ENCODE results near the gene PAF1. TPM values are rescaled to one million over a fixed set of nuclear protein-coding genes. Genes with fewer than 3 reads are reported as not detected.

The PAF1 gene
- total RNA-seq, 1 experiment from 2014 or later = 901 TPM

GRCh38 chr19:39369200-39369599, 21.7 kb downstream of the PAF1 start:
- no peaks in the 10 kb centered on the region for H3K4me1 ChIP-seq (ENCODE audit: control insufficient read depth, insufficient read depth, low read length)
- H3K4me3 ChIP-seq (ENCODE audit: low read depth in 2 of 2, low read length in 2 of 2) = no peak overlapping the region
- POLR2A ChIA-PET = interaction anchor here (0.5 to 2.6 kb wide), 14 partner anchors 9 to 828 kb away, joined by 3 to 10 read pairs (median 6); partner anchors contain the start of genes MED29, PAF1, RPS16 and SAMD4B
- no peak overlapping the region for H3K27ac ChIP-seq (ENCODE audit: low read length)
- DNase-seq (ENCODE audit: low read depth, low spot score) = no peak
- H3K36me3 ChIP-seq (ENCODE audit: control insufficient read depth, insufficient read depth, low read length) = peaks cover 60% of the 10 kb centered on the region
- intact Hi-C loops (cut with micrococcal nuclease; ENCODE audit: unreplicated experiment) (no loop called here), in situ Hi-C loops (cut with HindIII; ENCODE audit: low pct_unique_long_range_greater_than_20kb, low sequenced_read_pairs) (loop anchor here (5.0 kb wide), 1 partner anchor 57 kb away; no protein-coding TSS in a partner anchor)
- H3K9me3 ChIP-seq (ENCODE audit: control insufficient read depth, insufficient read depth, low read depth, low read length) = no peaks in the 10 kb centered on the region
- BruUV-seq (replicated peaks) = no TSS peak
- TF ChIP-seq POLR2AphosphoS5 (IDR thresholded peaks at IDR 0.05; ENCODE audit: low read depth, low read length) (no peak), TCF7L2 (IDR thresholded peaks at IDR 0.05; ENCODE audit: low read depth, low read length) (no peak), SIN3A (IDR thresholded peaks at IDR 0.05; ENCODE audit: borderline replicate concordance, insufficient read depth, low read depth, low read length) (no peak)
- TF ChIP-seq, protein P1, sequence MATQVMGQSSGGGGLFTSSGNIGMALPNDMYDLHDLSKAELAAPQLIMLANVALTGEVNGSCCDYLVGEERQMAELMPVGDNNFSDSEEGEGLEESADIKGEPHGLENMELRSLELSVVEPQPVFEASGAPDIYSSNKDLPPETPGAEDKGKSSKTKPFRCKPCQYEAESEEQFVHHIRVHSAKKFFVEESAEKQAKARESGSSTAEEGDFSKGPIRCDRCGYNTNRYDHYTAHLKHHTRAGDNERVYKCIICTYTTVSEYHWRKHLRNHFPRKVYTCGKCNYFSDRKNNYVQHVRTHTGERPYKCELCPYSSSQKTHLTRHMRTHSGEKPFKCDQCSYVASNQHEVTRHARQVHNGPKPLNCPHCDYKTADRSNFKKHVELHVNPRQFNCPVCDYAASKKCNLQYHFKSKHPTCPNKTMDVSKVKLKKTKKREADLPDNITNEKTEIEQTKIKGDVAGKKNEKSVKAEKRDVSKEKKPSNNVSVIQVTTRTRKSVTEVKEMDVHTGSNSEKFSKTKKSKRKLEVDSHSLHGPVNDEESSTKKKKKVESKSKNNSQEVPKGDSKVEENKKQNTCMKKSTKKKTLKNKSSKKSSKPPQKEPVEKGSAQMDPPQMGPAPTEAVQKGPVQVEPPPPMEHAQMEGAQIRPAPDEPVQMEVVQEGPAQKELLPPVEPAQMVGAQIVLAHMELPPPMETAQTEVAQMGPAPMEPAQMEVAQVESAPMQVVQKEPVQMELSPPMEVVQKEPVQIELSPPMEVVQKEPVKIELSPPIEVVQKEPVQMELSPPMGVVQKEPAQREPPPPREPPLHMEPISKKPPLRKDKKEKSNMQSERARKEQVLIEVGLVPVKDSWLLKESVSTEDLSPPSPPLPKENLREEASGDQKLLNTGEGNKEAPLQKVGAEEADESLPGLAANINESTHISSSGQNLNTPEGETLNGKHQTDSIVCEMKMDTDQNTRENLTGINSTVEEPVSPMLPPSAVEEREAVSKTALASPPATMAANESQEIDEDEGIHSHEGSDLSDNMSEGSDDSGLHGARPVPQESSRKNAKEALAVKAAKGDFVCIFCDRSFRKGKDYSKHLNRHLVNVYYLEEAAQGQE (IDR thresholded peaks at IDR 0.05; ENCODE audit: insufficient read depth in 1 of 2, low read depth in 2 of 2, low read length in 1 of 2) = no peak
- TF ChIP-seq, protein P2, sequence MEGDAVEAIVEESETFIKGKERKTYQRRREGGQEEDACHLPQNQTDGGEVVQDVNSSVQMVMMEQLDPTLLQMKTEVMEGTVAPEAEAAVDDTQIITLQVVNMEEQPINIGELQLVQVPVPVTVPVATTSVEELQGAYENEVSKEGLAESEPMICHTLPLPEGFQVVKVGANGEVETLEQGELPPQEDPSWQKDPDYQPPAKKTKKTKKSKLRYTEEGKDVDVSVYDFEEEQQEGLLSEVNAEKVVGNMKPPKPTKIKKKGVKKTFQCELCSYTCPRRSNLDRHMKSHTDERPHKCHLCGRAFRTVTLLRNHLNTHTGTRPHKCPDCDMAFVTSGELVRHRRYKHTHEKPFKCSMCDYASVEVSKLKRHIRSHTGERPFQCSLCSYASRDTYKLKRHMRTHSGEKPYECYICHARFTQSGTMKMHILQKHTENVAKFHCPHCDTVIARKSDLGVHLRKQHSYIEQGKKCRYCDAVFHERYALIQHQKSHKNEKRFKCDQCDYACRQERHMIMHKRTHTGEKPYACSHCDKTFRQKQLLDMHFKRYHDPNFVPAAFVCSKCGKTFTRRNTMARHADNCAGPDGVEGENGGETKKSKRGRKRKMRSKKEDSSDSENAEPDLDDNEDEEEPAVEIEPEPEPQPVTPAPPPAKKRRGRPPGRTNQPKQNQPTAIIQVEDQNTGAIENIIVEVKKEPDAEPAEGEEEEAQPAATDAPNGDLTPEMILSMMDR (IDR thresholded peaks at IDR 0.05) = no peak
- H3K27me3 ChIP-seq (ENCODE audit: control insufficient read depth, insufficient read depth, low read length) = no peaks in the 10 kb centered on the region
- no peak for ATAC-seq
- CTCF ChIA-PET = interaction anchor here (0.6 to 2.7 kb wide), 6 partner anchors 9 to 398 kb away, joined by 3 to 25 read pairs (median 4); partner anchors contain the start of gene SAMD4B

GRCh38 chr19:39365531-39365930, 25.4 kb downstream of the PAF1 start:
- Histone ChIP-seq H3K4me3 (ENCODE audit: low read depth in 2 of 2, low read length in 2 of 2) (no peak overlapping the region), H3K27me3 (ENCODE audit: control insufficient read depth, insufficient read depth, low read length) (no peaks in the 10 kb centered on the region), H3K4me1 (ENCODE audit: control insufficient read depth, insufficient read depth, low read length) (peaks cover 5% of the 10 kb centered on the region; the same call in 1 of the 2 replicates), H3K27ac (ENCODE audit: low read length) (no peak overlapping the region), H3K36me3 (ENCODE audit: control insufficient read depth, insufficient read depth, low read length) (peaks cover 69% of the 10 kb centered on the region), H3K9me3 (ENCODE audit: control insufficient read depth, insufficient read depth, low read depth, low read length) (no peaks in the 10 kb centered on the region)
- no peak for DNase-seq (ENCODE audit: low read depth, low spot score)
- in situ Hi-C loops (cut with HindIII; ENCODE audit: low pct_unique_long_range_greater_than_20kb, low sequenced_read_pairs) (loop anchor here (5.0 kb wide), 1 partner anchor 53 kb away; no protein-coding TSS in a partner anchor), intact Hi-C loops (cut with micrococcal nuclease; ENCODE audit: unreplicated experiment) (no loop called here)
- TF ChIP-seq SIN3A (IDR thresholded peaks at IDR 0.05; ENCODE audit: borderline replicate concordance, insufficient read depth, low read depth, low read length) (no peak), POLR2AphosphoS5 (IDR thresholded peaks at IDR 0.05; ENCODE audit: low read depth, low read length) (no peak), TCF7L2 (IDR thresholded peaks at IDR 0.05; ENCODE audit: low read depth, low read length) (no peak)
- TF ChIP-seq, protein P2 (IDR thresholded peaks at IDR 0.05) = no peak
- TF ChIP-seq, protein P1 (IDR thresholded peaks at IDR 0.05; ENCODE audit: insufficient read depth in 1 of 2, low read depth in 2 of 2, low read length in 1 of 2) = no peak
- no peak for ATAC-seq
- POLR2A ChIA-PET = interaction anchor here (0.6 to 3.1 kb wide), 6 partner anchors 10 to 605 kb away, joined by 3 to 67 read pairs (median 6); partner anchors contain the start of gene PSMC4
- no TSS peak for BruUV-seq (replicated peaks)
- CTCF ChIA-PET = interaction anchor here (0.6 to 1.5 kb wide), 4 partner anchors 10 to 280 kb away, joined by 3 to 5 read pairs (median 4); no protein-coding TSS in a partner anchor
